ENCODE results near the gene RHBDD1.

Gene RHBDD1

GRCh38 chr2:226999661-227000060 is 163.8 kb downstream of the RHBDD1 start:
- in situ Hi-C loops (cut with MboI; ENCODE audit: low sequenced_read_pairs, unreplicated experiment), result loop anchor here (25.0 kb wide), 1 partner anchor 1087 kb away; no protein-coding TSS in a partner anchor
- no peak for DNase-seq (ENCODE audit: low spot score)
- TF ChIP-seq CTCF (IDR thresholded peaks at IDR 0.05; ENCODE audit: borderline replicate concordance, control extremely low read depth, extremely low read depth, insufficient read depth, missing control alignments), result no peak

- in situ Hi-C loops (cut with MboI; ENCODE audit: low sequenced_read_pairs, unreplicated experiment), result no loop called here
- TF ChIP-seq CTCF (IDR thresholded peaks at IDR 0.05; ENCODE audit: borderline replicate concordance, control extremely low read depth, extremely low read depth, insufficient read depth, missing control alignments), result no peak
- DNase-seq (ENCODE audit: low spot score), result no peak
Measured at GRCh38 chr2:227000123-227000522, 164.3 kb downstream of the RHBDD1 start.

GRCh38 chr2:227004482-227004881 is 168.6 kb downstream of the RHBDD1 start:
- in situ Hi-C loops (cut with MboI; ENCODE audit: low sequenced_read_pairs, unreplicated experiment), result no loop called here
- no peak for DNase-seq (ENCODE audit: low spot score)
- no peak for TF ChIP-seq CTCF (IDR thresholded peaks at IDR 0.05; ENCODE audit: borderline replicate concordance, control extremely low read depth, extremely low read depth, insufficient read depth, missing control alignments)

GRCh38 chr2:227006189-227006897 is 170.5 kb downstream of the RHBDD1 start:
- in situ Hi-C loops (cut with MboI; ENCODE audit: low sequenced_read_pairs, unreplicated experiment), result no loop called here
- DNase-seq (ENCODE audit: low spot score), result no peak
- no peak for TF ChIP-seq CTCF (IDR thresholded peaks at IDR 0.05; ENCODE audit: borderline replicate concordance, control extremely low read depth, extremely low read depth, insufficient read depth, missing control alignments)

GRCh38 chr2:227007148-227007547 is 171.3 kb downstream of the RHBDD1 start:
- in situ Hi-C loops (cut with MboI; ENCODE audit: low sequenced_read_pairs, unreplicated experiment), result no loop called here
- no peak for DNase-seq (ENCODE audit: low spot score)
- no peak for TF ChIP-seq CTCF (IDR thresholded peaks at IDR 0.05; ENCODE audit: borderline replicate concordance, control extremely low read depth, extremely low read depth, insufficient read depth, missing control alignments)

- TF ChIP-seq CTCF (IDR thresholded peaks at IDR 0.05; ENCODE audit: borderline replicate concordance, control extremely low read depth, extremely low read depth, insufficient read depth, missing control alignments), result no peak
- DNase-seq (ENCODE audit: low spot score), result no peak
- in situ Hi-C loops (cut with MboI; ENCODE audit: low sequenced_read_pairs, unreplicated experiment), result no loop called here
Measured at GRCh38 chr2:227007940-227008339, 172.1 kb downstream of the RHBDD1 start.

Measured in GM13976 (cell line).